ENCODE results near the gene TFR2. TPM values are rescaled to one million over a fixed set of nuclear protein-coding genes. Genes with fewer than 3 reads are reported as not detected.

The TFR2 gene
- total and polyA plus RNA-seq, 2 of the 13 experiments (the other 11 are each of a cell fraction or from before 2014, with no cell fraction given): 36.9 to 64.2 TPM

GRCh38 chr7:100655908-100656674 is 14.7 kb upstream of the TFR2 start, which contains the start of gene ACTL6B (continued):
- TF ChIP-seq, protein P1, sequence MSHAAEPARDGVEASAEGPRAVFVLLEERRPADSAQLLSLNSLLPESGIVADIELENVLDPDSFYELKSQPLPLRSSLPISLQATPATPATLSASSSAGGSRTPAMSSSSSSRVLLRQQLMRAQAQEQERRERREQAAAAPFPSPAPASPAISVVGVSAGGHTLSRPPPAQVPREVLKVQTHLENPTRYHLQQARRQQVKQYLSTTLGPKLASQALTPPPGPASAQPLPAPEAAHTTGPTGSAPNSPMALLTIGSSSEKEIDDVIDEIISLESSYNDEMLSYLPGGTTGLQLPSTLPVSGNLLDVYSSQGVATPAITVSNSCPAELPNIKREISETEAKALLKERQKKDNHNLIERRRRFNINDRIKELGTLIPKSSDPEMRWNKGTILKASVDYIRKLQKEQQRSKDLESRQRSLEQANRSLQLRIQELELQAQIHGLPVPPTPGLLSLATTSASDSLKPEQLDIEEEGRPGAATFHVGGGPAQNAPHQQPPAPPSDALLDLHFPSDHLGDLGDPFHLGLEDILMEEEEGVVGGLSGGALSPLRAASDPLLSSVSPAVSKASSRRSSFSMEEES (CRISPR knock-in tag; IDR thresholded peaks at IDR 0.05): peak; percentile 76
- TF ChIP-seq BORCS8-MEF2B (CRISPR knock-in tag; IDR thresholded peaks at IDR 0.05) (peak; percentile 93), ZNF431 (CRISPR knock-in tag; IDR thresholded peaks at IDR 0.05; ENCODE audit: borderline replicate concordance, low read depth) (no peak), JDP2 (CRISPR knock-in tag; IDR thresholded peaks at IDR 0.05; ENCODE audit: borderline replicate concordance) (no peak), ZNF557 (CRISPR knock-in tag; IDR thresholded peaks at IDR 0.05) (no peak), SOX5 (CRISPR knock-in tag; IDR thresholded peaks at IDR 0.05; ENCODE audit: borderline replicate concordance) (peak; percentile 29; the same call in 1 of the 2 replicates), SMC3 (IDR thresholded peaks at IDR 0.05; ENCODE audit: low read length) (no peak), RBAK (CRISPR knock-in tag; IDR thresholded peaks at IDR 0.05) (0 out of 2 replicates have a peak, but pooled peaks have one; percentile 21), ZNF816 (CRISPR knock-in tag; IDR thresholded peaks at IDR 0.05; ENCODE audit: borderline replicate concordance) (peak; percentile 80; the same call in 1 of the 2 replicates), ZNF331 (CRISPR knock-in tag; IDR thresholded peaks at IDR 0.05) (peak; percentile 58; the same call in 1 of the 2 replicates), GPBP1L1 (CRISPR knock-in tag; IDR thresholded peaks at IDR 0.05) (no peak), ZMYM4 (CRISPR knock-in tag; IDR thresholded peaks at IDR 0.05) (peak; percentile 83), ZNF503 (CRISPR knock-in tag; IDR thresholded peaks at IDR 0.05) (no peak), ZNF562 (CRISPR knock-in tag; IDR thresholded peaks at IDR 0.05; ENCODE audit: borderline replicate concordance) (no peak), KDM2A (CRISPR knock-in tag; IDR thresholded peaks at IDR 0.05; ENCODE audit: borderline replicate concordance, low read depth) (peak; percentile 77), ZBTB38 (CRISPR knock-in tag; IDR thresholded peaks at IDR 0.05) (no peak), ZNF383 (CRISPR knock-in tag; IDR thresholded peaks at IDR 0.05; ENCODE audit: borderline replicate concordance) (no peak)
- TF ChIP-seq, protein P2, sequence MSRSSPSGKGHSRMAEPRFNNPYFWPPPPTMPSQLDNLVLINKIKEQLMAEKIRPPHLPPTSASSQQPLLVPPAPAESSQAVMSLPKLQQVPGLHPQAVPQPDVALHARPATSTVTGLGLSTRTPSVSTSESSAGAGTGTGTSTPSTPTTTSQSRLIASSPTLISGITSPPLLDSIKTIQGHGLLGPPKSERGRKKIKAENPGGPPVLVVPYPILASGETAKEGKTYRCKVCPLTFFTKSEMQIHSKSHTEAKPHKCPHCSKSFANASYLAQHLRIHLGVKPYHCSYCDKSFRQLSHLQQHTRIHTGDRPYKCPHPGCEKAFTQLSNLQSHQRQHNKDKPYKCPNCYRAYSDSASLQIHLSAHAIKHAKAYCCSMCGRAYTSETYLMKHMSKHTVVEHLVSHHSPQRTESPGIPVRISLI (CRISPR knock-in tag; IDR thresholded peaks at IDR 0.05; ENCODE audit: borderline replicate concordance): peak; percentile 26; the same call in 1 of the 2 replicates
- TF ChIP-seq, protein P3, sequence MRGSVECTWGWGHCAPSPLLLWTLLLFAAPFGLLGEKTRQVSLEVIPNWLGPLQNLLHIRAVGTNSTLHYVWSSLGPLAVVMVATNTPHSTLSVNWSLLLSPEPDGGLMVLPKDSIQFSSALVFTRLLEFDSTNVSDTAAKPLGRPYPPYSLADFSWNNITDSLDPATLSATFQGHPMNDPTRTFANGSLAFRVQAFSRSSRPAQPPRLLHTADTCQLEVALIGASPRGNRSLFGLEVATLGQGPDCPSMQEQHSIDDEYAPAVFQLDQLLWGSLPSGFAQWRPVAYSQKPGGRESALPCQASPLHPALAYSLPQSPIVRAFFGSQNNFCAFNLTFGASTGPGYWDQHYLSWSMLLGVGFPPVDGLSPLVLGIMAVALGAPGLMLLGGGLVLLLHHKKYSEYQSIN (CRISPR knock-in tag; IDR thresholded peaks at IDR 0.05; ENCODE audit: borderline replicate concordance): no peak
- TF ChIP-seq, protein P4, sequence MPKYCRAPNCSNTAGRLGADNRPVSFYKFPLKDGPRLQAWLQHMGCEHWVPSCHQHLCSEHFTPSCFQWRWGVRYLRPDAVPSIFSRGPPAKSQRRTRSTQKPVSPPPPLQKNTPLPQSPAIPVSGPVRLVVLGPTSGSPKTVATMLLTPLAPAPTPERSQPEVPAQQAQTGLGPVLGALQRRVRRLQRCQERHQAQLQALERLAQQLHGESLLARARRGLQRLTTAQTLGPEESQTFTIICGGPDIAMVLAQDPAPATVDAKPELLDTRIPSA (CRISPR knock-in tag; IDR thresholded peaks at IDR 0.05; ENCODE audit: borderline replicate concordance): no peak
